ENCODE results near the gene RPS16. TPM values are rescaled to one million over a fixed set of nuclear protein-coding genes. Genes with fewer than 3 reads are reported as not detected.

The RPS16 gene
- total RNA-seq, 1 donor from 2014 or later: 2,430 TPM

DNA sequence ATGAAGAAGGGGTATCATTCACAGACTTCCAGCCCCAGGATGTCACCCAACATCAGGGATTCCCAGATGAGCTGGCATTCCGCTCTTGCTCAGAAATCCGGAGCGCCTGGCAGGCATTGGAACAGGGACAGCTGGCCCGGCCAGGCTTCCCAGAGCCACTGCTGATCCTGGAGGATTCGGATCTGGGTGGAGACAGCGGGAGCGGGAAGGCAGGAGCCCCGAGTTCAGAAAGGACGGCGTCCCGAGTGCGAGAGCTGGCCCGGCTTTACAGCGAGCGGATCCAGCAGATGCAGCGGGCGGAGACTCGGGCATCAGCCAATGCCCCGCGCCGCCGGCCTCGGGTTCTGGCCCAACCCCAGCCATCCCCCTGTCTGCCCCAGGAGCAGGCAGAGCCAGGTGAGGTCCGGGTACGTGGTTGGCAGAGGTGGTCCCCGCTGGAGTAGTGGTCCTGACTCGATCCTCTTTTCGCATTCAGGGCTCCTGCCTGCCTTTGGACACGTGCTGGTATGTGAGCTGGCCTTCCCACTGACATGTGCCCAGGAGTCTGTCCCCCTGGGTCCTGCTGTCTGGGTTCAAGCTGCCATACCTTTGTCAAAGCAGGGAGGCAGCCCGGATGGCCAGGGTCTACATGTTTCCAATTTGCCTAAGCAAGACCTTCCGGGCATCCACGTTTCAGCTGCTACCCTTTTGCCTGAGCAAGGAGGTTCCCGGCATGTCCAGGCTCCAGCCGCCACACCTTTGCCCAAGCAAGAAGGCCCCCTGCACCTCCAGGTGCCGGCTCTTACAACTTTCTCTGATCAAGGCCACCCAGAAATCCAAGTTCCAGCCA lies 12.3 kb downstream of the RPS16 start:
- intact Hi-C loops (cut with micrococcal nuclease): no loop called here

DNA sequence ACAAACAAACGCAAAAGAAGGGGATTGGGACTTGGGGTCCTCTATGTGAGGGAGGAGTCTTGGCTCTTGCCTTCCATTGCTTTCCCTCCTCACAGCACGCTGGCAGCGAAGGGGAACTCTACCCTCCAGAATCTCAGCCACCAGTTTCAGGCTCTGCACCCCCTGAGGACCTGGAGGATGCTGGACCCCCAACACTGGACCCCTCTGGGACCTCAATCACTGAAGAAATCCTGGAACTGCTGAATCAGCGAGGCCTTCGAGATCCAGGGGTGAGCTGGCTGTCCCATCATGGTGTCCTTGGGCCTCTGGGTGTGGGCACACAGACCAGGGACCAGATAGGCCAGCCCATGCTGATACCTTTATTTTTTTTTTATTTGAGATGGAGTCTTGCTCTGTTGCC lies 13.7 kb downstream of the RPS16 start:
- intact Hi-C loops (cut with micrococcal nuclease): no loop called here

DNA sequence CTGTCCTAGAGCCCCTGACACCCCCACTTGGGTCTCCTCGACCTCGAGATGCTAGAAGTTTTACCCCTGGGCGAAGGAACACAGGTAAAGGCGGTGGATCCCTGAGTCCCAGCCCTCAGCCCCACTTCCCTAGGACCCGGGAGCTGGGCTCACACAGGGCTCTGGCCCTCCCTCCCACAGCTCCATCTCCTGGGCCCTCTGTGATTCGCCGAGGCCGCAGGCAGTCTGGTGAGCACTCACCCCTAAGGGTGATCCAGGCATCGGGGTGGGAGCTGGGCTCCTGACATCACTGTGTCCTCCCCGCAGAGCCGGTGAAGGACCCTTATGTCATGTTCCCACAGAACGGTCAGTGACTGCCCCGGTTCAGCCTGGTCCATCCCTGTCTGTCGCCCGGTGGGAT lies 15.0 kb downstream of the RPS16 start:
- intact Hi-C loops (cut with micrococcal nuclease): no loop called here

DNA sequence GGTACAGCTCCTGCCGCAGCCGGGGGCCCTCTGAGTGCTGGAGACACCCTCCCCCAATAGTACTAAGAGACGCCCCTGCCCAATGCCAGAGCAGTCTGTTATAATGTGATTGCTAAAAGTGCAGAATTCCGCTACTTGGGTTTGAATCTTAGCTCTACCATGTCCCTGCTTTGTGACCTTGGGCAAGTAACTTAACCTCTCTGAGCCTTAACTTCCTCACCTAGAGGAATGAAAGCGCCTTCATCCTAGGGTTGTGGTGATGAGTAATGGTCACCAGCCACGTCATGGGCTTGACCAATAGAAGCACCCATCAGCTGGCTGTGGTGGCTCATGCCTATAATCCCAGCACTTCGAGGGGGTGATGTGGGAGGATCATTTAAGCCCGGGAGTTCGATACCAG lies 16.7 kb downstream of the RPS16 start:
- intact Hi-C loops (cut with micrococcal nuclease): no loop called here

DNA sequence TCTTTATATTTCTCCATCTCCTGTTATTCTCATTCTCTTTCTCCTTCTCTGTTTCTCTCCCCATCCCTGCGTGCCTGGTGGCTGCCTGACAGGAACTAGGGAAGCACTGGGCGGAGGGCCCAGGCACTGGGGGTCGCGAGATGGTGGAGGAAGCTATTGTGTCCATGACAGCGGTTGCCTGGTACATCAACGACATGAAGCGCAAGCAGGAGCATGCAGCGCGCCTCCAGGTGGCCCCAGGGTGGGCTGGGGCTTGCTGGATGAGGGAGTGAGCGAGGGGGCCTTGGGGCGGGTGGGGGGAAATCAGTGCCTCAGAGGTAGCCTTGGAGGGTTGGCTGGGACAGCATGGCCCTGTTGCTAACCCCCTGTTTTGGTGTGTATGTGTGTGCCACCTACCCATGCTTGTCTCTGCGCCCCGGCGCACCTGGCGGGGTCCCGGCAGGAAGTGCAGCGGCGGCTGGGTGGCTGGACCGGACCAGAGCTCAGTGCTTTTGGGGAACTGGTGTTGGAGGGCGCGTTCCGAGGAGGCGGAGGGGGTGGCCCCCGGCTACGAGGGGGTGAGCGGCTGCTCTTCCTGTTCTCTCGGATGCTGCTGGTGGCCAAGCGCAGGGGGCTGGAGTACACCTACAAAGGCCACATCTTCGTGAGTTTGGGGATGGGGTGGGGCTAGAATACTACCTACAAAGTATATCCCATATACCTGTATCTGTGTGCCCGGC lies 18.1 kb downstream of the RPS16 start:
- intact Hi-C loops (cut with micrococcal nuclease): no loop called here

DNA sequence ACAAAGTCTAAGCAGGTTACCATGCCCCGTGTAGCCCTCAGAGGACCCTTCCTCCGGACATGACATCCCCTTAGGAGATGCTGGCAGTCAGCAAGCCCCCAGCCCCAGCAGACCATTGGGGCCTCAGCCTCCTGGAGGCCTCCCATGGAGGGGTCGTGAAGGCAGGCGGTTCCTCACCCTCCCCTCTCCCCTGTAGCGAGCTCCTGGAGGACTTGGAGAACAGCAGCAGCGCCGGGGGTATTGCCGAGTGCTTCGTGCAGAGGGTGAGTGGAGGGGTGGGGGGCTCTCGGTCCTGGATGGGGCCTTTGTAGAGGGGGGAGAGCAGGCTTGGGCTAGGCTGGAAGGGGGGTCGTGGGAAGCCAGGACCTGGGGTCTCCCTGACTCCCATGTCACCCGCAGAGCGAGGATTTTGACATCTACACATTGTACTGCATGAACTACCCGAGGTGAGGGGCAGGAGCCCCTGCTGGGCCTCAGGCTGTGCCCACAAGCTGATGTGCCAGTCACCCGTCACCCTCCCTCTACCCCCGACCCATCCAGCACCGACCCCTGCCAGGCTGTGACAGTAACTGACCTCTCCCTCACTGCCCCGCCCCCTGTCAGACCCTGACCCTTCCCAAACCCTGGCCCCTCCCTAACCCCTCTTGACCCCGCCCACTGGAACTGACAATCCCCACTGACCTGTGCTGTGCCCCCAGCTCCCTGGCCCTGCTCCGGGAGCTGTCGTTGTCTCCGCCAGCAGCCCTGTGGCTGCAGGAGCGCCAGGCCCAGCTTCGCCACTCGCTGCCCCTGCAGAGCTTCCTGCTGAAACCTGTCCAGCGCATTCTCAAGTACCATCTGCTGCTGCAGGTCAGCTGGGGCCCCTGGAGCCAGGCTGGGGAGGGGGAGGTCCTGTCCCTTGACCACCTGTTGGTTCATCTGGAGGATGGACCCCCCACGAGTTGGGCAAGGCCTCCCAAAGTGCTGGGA lies 19.3 kb downstream of the RPS16 start:
- intact Hi-C loops (cut with micrococcal nuclease): no loop called here

DNA sequence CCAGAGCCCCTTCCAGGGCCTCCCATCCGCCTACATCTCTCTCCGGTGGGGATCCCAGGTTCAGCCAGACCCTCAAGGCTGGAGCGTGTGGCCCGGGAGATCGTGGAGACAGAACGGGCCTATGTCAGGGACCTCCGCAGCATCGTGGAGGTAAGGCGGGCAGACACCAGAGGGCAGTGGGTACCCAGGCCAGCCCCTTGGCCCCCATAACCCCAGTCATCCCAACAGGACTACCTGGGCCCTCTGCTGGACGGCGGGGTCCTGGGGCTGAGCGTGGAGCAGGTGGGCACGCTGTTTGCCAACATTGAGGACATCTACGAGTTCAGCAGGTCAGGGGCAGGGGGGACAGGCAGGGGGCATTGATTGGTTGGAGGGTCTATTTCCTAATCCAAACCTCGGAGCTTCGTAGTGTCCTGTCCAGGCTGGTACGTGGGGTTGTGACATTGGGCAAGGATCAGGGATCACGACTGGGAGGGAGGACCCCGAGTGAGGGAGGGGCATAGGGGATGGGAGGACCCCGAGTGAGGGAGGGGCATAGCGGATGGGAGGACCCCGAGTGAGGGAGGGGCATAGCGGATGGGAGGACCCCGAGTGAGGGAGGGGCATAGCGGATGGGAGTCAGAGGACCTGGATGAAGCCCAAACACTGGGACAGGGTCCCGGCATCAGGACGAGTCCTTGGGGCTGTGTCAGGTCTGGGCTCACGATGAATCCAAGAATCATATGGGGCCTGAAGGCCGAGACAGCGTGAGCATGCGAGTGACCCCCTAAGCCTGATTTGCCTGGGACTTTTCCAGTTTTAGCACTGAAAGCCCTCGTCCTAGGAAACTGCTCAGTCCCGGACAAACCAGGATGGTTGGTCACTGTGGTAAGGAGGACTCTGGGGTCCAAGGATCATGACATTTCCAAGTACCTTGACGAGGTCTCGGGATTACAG lies 20.4 kb downstream of the RPS16 start:
- intact Hi-C loops (cut with micrococcal nuclease): no loop called here

DNA sequence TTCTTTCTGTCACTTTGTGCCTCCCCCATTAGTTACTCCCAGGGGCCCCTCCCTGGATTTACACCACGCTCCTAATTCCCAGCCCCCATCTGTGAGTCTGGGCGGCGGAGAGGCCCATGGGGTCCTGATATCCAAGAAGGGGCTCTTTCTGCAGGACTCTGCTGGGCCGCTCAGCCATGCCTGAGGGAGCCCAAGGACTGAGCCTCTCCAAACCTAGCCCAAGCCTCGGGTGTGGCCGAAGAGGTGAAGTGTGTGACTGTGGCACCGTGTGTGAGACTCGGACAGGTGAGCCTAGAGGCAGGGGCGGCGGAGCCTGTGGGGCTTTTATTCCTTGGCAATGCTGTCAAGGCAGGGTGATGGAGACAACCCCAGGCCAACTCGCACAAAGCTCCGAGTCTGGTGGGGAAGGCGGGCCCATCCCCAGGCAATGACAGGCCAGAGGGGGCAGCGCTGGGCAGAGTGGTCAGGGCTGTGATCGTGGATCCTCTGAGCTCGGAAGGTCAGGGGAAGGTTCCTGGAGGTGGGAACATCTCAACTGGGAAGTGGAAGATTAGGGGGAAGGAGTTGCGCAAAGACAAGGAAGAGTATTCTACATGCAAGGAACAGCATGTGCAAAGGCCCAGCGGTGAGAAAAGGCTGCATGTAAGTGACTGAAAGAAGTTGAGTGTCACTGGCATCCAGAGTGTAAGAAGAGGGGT lies 21.7 kb downstream of the RPS16 start:
- intact Hi-C loops (cut with micrococcal nuclease): no loop called here

DNA sequence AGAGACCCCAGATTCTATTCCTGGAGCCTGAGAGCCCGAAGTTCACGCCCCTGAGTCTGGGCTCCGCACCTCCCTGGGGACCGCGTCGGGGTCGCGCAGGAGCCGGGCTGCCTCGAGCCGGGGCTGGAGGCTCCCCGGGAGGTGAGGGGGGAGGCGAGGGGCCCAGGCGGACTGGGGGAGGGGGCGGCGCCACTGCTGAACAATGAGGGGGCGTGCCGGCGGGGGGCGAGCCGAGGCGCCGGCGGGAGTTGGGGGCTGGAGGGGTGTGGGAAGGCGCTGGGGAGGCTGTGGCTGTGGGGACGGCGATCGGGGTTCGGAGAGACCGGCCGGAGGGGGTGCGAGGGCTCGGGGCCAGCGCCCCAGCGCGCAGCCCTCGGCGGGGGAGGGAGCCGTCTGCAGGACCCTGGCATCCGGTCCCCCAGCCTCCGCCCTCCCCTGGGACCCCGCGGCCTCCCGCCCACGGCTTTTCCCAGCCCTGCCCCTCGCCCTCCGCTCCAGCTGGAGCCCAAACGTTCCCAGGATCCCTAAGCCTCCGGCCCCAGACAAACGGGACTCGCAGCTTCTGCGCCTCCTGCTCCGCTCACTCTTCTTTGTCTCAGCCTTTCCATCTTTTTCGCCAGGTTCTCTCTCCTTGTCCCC lies 22.4 kb downstream of the RPS16 start:
- intact Hi-C loops (cut with micrococcal nuclease): no loop called here

DNA sequence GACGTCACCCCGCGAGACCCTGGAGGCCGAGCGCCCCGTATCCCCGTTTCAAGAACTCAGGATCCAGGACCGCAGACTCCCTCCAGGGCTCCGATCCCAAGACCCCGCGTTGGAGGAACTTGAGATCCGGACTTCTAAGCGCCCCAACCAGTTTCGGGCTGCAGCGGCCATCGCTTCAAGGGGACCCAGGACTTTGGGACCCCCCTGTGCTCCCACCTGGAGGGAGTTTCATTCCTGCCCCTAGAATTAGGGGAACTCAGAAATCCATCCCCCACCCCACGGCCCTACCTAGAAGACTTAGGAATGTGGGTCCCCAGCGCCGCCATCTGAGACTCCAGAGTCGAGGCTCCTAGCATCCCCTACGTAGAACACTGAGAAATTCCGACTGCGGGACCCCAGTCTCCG lies 22.9 kb downstream of the RPS16 start:
- intact Hi-C loops (cut with micrococcal nuclease): loop anchor here (1.0 kb wide), 10 partner anchors 12 to 288 kb away; partner anchors contain the start of genes EID2B, MED29, PAF1 and PAK4

DNA sequence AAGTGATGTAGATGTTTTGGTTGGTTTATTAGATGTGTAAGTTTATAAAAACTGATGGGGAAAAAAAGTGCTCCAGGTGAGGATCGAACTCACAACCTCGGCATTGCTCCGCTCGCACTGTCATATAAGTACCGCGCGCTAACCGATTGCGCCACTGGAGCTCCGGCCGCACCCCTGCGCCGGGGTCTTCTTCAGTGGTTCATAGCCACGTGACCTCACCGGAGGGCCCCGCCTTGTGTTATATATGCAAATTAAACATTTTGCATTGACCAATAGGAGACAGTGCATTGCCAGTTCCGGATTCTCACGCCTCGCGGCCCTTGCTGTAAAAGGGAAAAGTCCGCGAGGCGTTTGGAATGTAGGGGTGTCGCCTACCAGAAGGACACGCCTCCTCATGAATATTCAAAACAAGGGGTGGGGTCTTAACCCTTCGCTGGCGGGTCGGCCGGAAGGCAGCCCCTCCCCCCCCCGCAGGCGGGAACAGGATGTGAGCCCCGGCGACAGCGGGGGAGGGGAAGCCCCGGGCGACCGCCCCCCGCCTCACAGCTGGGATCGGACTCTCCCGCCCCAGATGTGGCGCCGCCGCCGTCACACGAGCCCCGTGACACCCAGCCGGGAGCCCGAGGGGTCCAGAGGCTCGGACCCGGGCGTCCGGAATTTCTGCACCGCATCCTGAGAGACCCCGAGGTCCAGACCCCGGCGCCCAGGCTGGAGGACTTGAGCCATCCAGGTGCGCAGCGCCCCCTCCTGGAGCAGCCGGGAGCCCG lies 23.5 kb downstream of the RPS16 start, which contains the start of gene PLEKHG2:
PLEKHG2 (plus strand) TSS at position 570 of the 767 bp plus-strand sequence. CDS start 1,418 bp downstream, outside the sequence.
- intact Hi-C loops (cut with micrococcal nuclease): loop anchor here (1.0 kb wide), 10 partner anchors 11 to 287 kb away; partner anchors contain the start of genes EID2B, MED29, PAF1 and PAK4

DNA sequence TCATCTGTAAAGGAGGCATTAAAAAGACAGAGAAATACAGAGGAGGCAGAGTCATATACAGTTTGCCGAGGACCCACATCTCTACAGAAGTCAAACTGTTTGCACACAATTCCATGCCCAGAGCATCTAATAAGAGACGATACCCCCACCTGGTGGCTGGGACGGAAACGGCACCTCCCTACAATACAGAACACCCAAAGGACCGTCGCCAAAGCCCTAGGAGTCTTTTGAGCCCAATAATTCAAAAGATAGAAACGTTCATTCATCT lies 24.0 kb downstream of the RPS16 start:
- intact Hi-C loops (cut with micrococcal nuclease): loop anchor here (1.0 kb wide), 10 partner anchors 10 to 286 kb away; partner anchors contain the start of genes EID2B, MED29, PAF1 and PAK4

DNA sequence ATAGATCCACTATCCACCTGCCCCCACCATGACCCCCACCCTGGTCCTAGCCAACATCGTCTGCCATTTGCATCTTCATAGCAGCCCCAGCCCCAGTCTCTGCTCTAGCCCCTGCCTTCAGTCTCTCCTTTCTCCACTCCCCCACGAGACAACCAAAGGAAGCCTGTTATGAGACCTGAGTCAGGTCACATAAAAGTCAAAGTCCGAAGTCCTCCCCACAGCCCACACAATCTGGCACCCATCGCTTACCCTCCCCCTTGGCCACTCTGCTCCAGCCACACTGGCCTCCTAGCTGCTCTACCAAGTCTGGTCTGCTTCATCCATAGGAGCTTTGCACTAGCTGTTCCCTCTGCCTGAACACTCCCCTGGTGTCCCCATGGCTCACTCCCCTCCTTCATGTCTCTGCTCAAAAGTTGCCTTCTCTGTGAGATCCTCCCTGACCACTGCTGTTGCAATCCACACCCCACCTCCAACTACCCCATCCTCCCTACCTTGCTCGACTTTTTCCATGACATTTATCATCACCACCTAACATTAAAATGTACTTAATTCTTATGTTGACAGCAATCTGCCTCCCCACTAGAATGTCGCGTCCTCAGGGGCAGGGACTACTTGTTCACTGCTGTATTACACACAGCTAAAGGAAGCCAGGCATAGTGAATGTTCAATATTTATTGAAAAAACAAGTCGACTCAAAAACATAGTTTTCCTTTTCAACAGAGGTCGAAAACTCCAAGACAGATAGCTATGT lies 24.5 kb downstream of the RPS16 start:
- intact Hi-C loops (cut with micrococcal nuclease): no loop called here

DNA sequence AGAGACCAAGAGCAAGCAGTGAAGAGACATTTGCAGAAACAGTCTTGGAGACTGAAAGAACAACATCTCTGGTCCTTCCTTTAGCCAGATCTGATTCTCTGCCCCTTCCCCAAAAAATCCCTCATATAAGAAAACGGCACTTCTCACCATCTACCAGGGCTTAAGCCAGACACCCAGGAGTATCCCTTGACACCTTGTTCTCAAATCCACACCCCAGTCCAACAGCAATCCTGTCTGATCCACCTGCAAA lies 25.0 kb downstream of the RPS16 start:
- intact Hi-C loops (cut with micrococcal nuclease): no loop called here

DNA sequence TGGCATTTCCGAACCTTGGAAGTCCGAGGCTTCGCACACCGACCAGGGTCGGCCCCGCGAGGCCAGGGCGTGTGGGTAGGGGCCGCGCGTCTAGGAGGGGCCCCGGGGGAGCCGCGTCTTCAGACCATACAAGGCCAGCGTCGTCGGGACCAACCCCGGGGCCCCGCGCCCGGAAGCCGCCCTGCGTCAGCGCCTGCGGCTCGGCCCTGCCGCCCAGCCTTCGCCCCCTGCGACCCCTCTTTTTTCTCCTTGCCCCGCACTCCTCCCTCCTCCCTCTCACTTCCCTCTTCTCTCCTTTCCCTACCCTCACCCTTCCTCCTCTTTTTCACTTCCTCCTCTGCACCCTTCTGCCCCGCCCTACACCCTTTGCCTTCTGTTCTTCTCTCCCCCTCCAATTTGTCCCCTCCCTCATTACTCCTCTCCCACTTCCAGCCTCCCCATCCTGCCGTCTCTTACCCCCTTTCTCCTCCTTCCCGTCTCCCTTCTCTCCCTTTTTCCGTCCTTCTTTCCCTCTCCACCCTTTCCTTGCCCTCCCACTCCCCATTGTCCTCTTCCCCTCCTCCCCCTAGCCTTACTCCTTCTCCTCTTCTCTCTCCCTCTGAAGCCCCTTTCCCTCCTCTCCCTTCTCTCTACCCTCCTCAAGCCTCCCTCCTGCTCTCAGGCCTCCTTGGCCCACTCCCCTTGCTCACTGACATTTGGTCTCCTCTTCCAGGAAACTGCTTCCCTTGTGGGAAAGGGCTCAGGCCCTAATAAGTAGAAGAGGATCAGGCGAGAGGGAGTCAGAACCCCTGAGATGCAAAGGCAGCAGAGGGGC lies 25.5 kb downstream of the RPS16 start:
- intact Hi-C loops (cut with micrococcal nuclease): no loop called here

DNA sequence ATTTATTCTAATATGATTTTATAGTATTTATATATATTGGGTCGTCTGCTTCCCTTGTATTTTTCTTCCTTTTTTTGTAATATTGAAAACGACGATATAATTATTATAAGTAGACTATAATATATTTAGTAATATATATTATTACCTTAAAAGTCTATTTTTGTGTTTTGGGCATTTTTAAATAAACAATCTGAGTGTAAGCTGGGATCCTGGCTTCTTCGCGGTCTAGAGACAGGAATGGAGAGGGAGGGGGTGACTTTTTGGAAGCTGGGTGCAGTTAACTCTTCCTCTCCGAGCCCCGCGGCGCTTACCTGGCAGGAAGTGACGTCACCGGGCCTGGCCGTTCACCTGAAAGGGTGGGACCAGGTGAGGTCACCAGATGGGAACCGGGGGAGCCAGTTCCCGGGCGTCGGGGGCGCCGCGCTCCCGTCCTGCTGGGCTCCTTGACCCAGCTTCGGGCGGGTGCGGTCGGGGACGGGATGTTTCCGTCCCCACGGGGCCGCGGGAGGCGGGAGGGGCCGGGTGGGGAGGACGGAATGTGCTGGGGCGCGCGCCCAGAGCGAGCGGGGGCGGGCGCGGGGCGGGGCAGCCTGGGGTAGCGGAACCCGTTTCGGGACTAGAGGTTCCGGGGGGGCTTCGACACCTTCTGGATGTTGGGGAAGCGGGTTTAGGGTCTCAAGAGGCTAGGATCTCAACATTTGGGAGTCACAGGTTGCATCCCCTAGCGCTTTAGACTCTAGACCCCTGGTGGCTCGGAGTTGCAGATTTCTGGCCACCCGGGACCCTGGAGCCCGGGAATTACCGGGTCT lies 26.3 kb downstream of the RPS16 start:
- intact Hi-C loops (cut with micrococcal nuclease): no loop called here

Measured in T-helper 2 cell treated with Interferon-gamma antibody and Interleukin-4, amounts not matched to agents 100 ng/mL and 5 ng/mL, for 36 hours (primary cell).